Sigmoid colon (tissue), 7 donors: ENCODE results near the gene KRTAP5-3. TPM values are rescaled to one million over a fixed set of nuclear protein-coding genes. Genes with fewer than 3 reads are reported as not detected.
A peak's percentile ranks its signal among the peaks of the same experiment; 100 is the strongest.
"Not testable (repeated sequence)": the region's sequence is repeated elsewhere in the genome, so short reads cannot be mapped to it uniquely, and the experiment has no call there.

Source experiments
- DNase-seq: peaks from one replicate; pipeline ENCODE4 v3.0.0-alpha.2; 2019
- H3K27ac ChIP-seq, 4 donors: fragments of 200-600 bp; sonication (generic); one replicate each; pipeline ENCODE4 v1.5.1; 2016 to 2019; ENCODE audit warnings: mild to moderate bottlenecking in 1 of 4
- H3K27me3 ChIP-seq, 3 donors: fragments of 200-600 bp; sonication (generic); one replicate each; pipeline ENCODE4 v1.5.1; 2019; ENCODE audit warnings: mild to moderate bottlenecking in 1 of 3
- H3K36me3 ChIP-seq, 4 donors: fragments of 200-600 bp; sonication (generic); one replicate each; pipeline ENCODE4 v1.5.1; 2016 to 2019
- H3K4me1 ChIP-seq, 4 donors: fragments of 200-600 bp; sonication (generic); one replicate each; pipeline ENCODE4 v1.5.1; 2017 to 2019
- H3K4me3 ChIP-seq, 4 donors: fragments of 200-600 bp; sonication (generic); one replicate each; pipeline ENCODE4 v1.5.1; 2017 to 2019; ENCODE audit warnings: mild to moderate bottlenecking in 2 of 4, moderate library complexity in 1 of 4
- H3K9me3 ChIP-seq, 4 donors: fragments of 200-600 bp in 3 of 4; sonication (generic) in 3 of 4; one replicate each; pipeline versions ENCODE4 v1.5.1 to v1.6.1; 2013 to 2019
- CTCF ChIP-seq, 4 experiments: fragments of 450-650 bp in 3 of 4; fragments of 200-600 bp in 1 of 4; IDR thresholded peaks; one replicate each; pipeline ENCODE4 v1.5.1; 2016 to 2019; ENCODE audit warnings: antibody characterized with exemption in 4 of 4, mild to moderate bottlenecking in 3 of 4, moderate library complexity in 2 of 4
- EP300 ChIP-seq, 4 donors: sonication (generic); formaldehyde crosslinking; IDR thresholded peaks; one replicate each; pipeline ENCODE4 v1.6.1; 2017; ENCODE audit warnings: antibody characterized with exemption in 4 of 4
- POLR2A ChIP-seq, 2 donors: fragments of 450-650 bp; IDR thresholded peaks; one replicate each; pipeline ENCODE4 v1.6.1; 2016; ENCODE audit warnings: antibody characterized with exemption in 2 of 2, mild to moderate bottlenecking in 2 of 2, moderate library complexity in 2 of 2
- POLR2AphosphoS5 ChIP-seq, 4 donors: sonication (generic); formaldehyde crosslinking; IDR thresholded peaks; one replicate each; pipeline ENCODE4 v1.6.1; 2017; ENCODE audit warnings: antibody characterized with exemption in 4 of 4
- WGBS, 2 donors: extraction: QIAGEN DNeasy Blood & Tissue Kit; methylation state at CpG; one replicate each; pipeline ENCODE4 v1.1.7; 2013; 5-methylcytosine and 5-hydroxymethylcytosine counted together
- intact Hi-C: fragments of 100-400 bp; cut with DNase I; formaldehyde crosslinking; loops from one replicate; pipeline ENCODE4 v1.15.1; 2023
- polyA plus RNA-seq, 3 donors: library from polyadenylated mRNA; stranded (reverse); fragments of 200-250 nt; gene quantifications; one replicate each; pipeline ENCODE4 v1.2.3, GENCODE V29; 2013
- total RNA-seq, 4 donors: library from RNA; depleted of rRNA; stranded (reverse); fragments of >200 nt; gene quantifications; one replicate each; pipeline ENCODE4 v1.1.0, GENCODE V29; 2016
- donor health status: healthy with polysubstance abuse.
- donor health status: Bipolar disorder and iron deficiency.
- donor health status: healthy.

KRTAP5-3 gene
- total and polyA plus RNA-seq, 7 donors, result not detected

- WGBS, 2 donors, result 89 to 94% methylated on average over 7 of the region's 7 CpGs
- peaks cover 0 to 51% (median 17%) of the 10 kb centered on the region in 3 donors for H3K27me3 ChIP-seq
- no peak for DNase-seq
Measured at GRCh38 chr11:1604711-1605110, 3.6 kb downstream of the KRTAP5-3 start.

GRCh38 chr11:1604181-1604580 is 4.1 kb downstream of the KRTAP5-3 start:
- no peaks in the 10 kb centered on the region for H3K9me3 ChIP-seq
- H3K27ac ChIP-seq, result no peak overlapping the region
- H3K27me3 ChIP-seq, result peaks cover 0 to 46% (median 12%) of the 10 kb centered on the region in 3 donors
- H3K36me3 ChIP-seq, result no peaks in the 10 kb centered on the region
- 92 to 95% methylated on average over 11 of the region's 11 CpGs for WGBS, 2 donors
- TF ChIP-seq EP300 (IDR thresholded peaks at IDR 0.05), result no peak
- no peak for TF ChIP-seq CTCF (IDR thresholded peaks at IDR 0.05)
- no peak for TF ChIP-seq POLR2A (IDR thresholded peaks at IDR 0.05)
- no peak for TF ChIP-seq POLR2AphosphoS5 (IDR thresholded peaks at IDR 0.05)
- peak; percentile 43 for DNase-seq
- no peaks in the 10 kb centered on the region for H3K4me1 ChIP-seq
- intact Hi-C loops, result no loop called here
- no peak overlapping the region for H3K4me3 ChIP-seq

More at GRCh38 chr11:1604711-1605110, 3.6 kb downstream of the KRTAP5-3 start:
- Histone ChIP-seq H3K4me1 (no peaks in the 10 kb centered on the region), H3K36me3 (no peaks in the 10 kb centered on the region), H3K27ac (no peak overlapping the region), H3K4me3 (no peak overlapping the region), H3K9me3 (no peaks in the 10 kb centered on the region)
- intact Hi-C loops, result no loop called here
- TF ChIP-seq EP300 (IDR thresholded peaks at IDR 0.05), result no peak
- no peak for TF ChIP-seq POLR2A (IDR thresholded peaks at IDR 0.05)
- no peak for TF ChIP-seq CTCF (IDR thresholded peaks at IDR 0.05)
- no peak for TF ChIP-seq POLR2AphosphoS5 (IDR thresholded peaks at IDR 0.05)

- Histone ChIP-seq H3K27ac (no peak overlapping the region), H3K4me3 (no peak overlapping the region), H3K4me1 (no peaks in the 10 kb centered on the region), H3K9me3 (no peaks in the 10 kb centered on the region), H3K36me3 (no peaks in the 10 kb centered on the region), H3K27me3 (peaks cover 0 to 42% (median 8%) of the 10 kb centered on the region in 3 donors)
- TF ChIP-seq CTCF (IDR thresholded peaks at IDR 0.05), result no peak
- TF ChIP-seq POLR2AphosphoS5 (IDR thresholded peaks at IDR 0.05), result no peak
- no peak for TF ChIP-seq EP300 (IDR thresholded peaks at IDR 0.05)
- no peak for TF ChIP-seq POLR2A (IDR thresholded peaks at IDR 0.05)
- 64 to 79% methylated on average over 1 of the region's 1 CpG for WGBS, 2 donors
- DNase-seq, result no peak
- intact Hi-C loops, result no loop called here
Measured at GRCh38 chr11:1603629-1604028, 4.6 kb downstream of the KRTAP5-3 start.

- H3K27ac ChIP-seq, H3K4me3 ChIP-seq, DNase-seq, intact Hi-C loops, H3K36me3 ChIP-seq, H3K4me1 ChIP-seq, H3K9me3 ChIP-seq: not testable (repeated sequence)
- peaks cover 0 to 38% (median 8%) of the 10 kb centered on the region in 3 donors for H3K27me3 ChIP-seq
- 13 to 56% methylated on average over 3 of the region's 3 CpGs for WGBS, 2 donors
Measured at GRCh38 chr11:1601663-1602062, 6.6 kb downstream of the KRTAP5-3 start.

GRCh38 chr11:1600626-1601025 is 7.6 kb downstream of the KRTAP5-3 start:
- Histone ChIP-seq H3K4me3 (no peak overlapping the region), H3K27ac (no peak overlapping the region), H3K27me3 (peaks cover 0 to 39% (median 8%) of the 10 kb centered on the region in 3 donors), H3K36me3 (no peaks in the 10 kb centered on the region), H3K4me1 (no peaks in the 10 kb centered on the region), H3K9me3 (no peaks in the 10 kb centered on the region)
- TF ChIP-seq POLR2A (IDR thresholded peaks at IDR 0.05), result no peak
- no peak for TF ChIP-seq CTCF (IDR thresholded peaks at IDR 0.05)
- no peak for TF ChIP-seq EP300 (IDR thresholded peaks at IDR 0.05)
- TF ChIP-seq POLR2AphosphoS5 (IDR thresholded peaks at IDR 0.05), result no peak
- no peak for DNase-seq
- 82 to 93% methylated on average over 5 of the region's 5 CpGs for WGBS, 2 donors
- intact Hi-C loops, result no loop called here
